ENCODE measurements around the gene LINGO4.

GRCh38 chr1:151809985-151810556 lies 4.9 kb upstream of the LINGO4 start:
- TF ChIP-seq EZH2 (IDR thresholded peaks at IDR 0.05; ENCODE audit: low read length, missing control alignments) (no peak), CTCF (conservative IDR thresholded peaks at IDR 0.05 in 1 of 2, IDR thresholded peaks at IDR 0.05 in 1 of 2; ENCODE audit: low read depth in 1 of 2, low read length in 2 of 2) (no peak)
